K562 (cell line): ENCODE results near the gene MRPS18B. TPM values are rescaled to one million over a fixed set of nuclear protein-coding genes. Genes with fewer than 3 reads are reported as not detected.

Experiments
- ATAC-seq: fragments of 200-7000 bp; cut with Tn5 transposase; 3 replicates; pipeline ENCODE4 v1.9.1; 2020; ENCODE audit warnings: moderate library complexity
- BruUV-seq: library from RNA; stranded (reverse); fragments of 400-500 nt; replicated peaks from 2 replicates; lab custom pipeline; 2021; lab: Mats Ljungman, UMichigan
- CTCF ChIA-PET: fragments of 300-600 bp; formaldehyde crosslinking; extraction: SDS; loops from one replicate; lab custom pipeline; 2021; ENCODE audit warnings: low intra/inter-chr PET ratio; lab: Yijun Ruan, JAX
- POLR2A ChIA-PET: fragments of 300-600, 350-650 bp; sonication (Branson Sonifier 250); formaldehyde crosslinking; extraction: SDS; loops from one replicate; lab custom pipeline; 2021; ENCODE audit warnings: antibody characterized with exemption, inconsistent platforms; lab: Yijun Ruan, JAX
- DNase-seq, 4 experiments: peaks; one replicate each; pipeline versions ENCODE4 v3.0.0 to v3.0.0-alpha.2; 2011 to 2018; ENCODE audit warnings: low spot score in 3 of 4, mixed read lengths in 3 of 4; ENCODE audit errors: extremely low read depth in 1 of 4
- FAIRE-seq: peaks from 2 replicates; lab custom pipeline; 2011; peaks lifted over from hg19 to GRCh38; lab: Jason Lieb, UNC
- H2AFZ ChIP-seq: 2 replicates; pipeline ENCODE4 v1.6.0; 2011; ENCODE audit warnings: low read depth, low read length, control low read depth, inconsistent platforms
- H3K27ac ChIP-seq: fragments of 200-600 bp; 3 replicates; pipeline ENCODE4 v1.8.0; 2011; ENCODE audit warnings: low read depth, mild to moderate bottlenecking, control low read depth, inconsistent platforms, low read length, moderate library complexity, mixed read lengths; ENCODE audit errors: extremely low read depth
- H3K27me3 ChIP-seq, 2 experiments: fragments of 300-600 bp in 1 of 2; 2 replicates in 1 of 2; 3 replicates in 1 of 2; pipeline versions ENCODE4 v1.6.0 to v1.8.0; 2011; ENCODE audit warnings: inconsistent platforms in 2 of 2, low read length in 2 of 2, mild to moderate bottlenecking in 1 of 2, mixed read lengths in 1 of 2, moderate library complexity in 1 of 2; ENCODE audit not compliant: control insufficient read depth in 2 of 2, insufficient read depth in 2 of 2
- H3K36me3 ChIP-seq: fragments of 300-600 bp; 3 replicates; pipeline ENCODE4 v1.8.0; 2011; ENCODE audit warnings: mild to moderate bottlenecking, low read length, inconsistent platforms; ENCODE audit not compliant: control insufficient read depth, insufficient read depth
- H3K4me1 ChIP-seq, 2 experiments: fragments of 200-600 bp in 1 of 2; replicated peaks in 1 of 2; 2 replicates in 1 of 2; 3 replicates in 1 of 2; pipeline versions ENCODE4 v1.5.1 to v1.8.0; 2011; ENCODE audit warnings: inconsistent platforms in 2 of 2, low read length in 2 of 2, mild to moderate bottlenecking in 1 of 2, mixed read lengths in 1 of 2, moderate library complexity in 1 of 2; ENCODE audit not compliant: control insufficient read depth in 2 of 2, insufficient read depth in 2 of 2
- H3K4me2 ChIP-seq: 2 replicates; pipeline ENCODE4 v1.6.1; 2011; ENCODE audit warnings: low read length, control low read depth, inconsistent platforms, mixed read lengths; ENCODE audit not compliant: insufficient read depth
- H3K4me3 ChIP-seq: fragments of 200-600 bp; sonication (generic), shearing (Covaris generic); 2 replicates; pipeline ENCODE4 v1.5.1; 2016; ENCODE audit warnings: control low read depth, inconsistent platforms
- H3K79me2 ChIP-seq: fragments of 200-600 bp; 3 replicates; pipeline ENCODE4 v1.8.0; 2011; ENCODE audit warnings: low read length, inconsistent platforms; ENCODE audit not compliant: control insufficient read depth, insufficient read depth
- H3K9ac ChIP-seq, 2 experiments: 2 replicates each; pipeline versions ENCODE4 v1.6.0 to v1.6.1; 2011; ENCODE audit warnings: low read depth in 2 of 2, low read length in 2 of 2, control low read depth in 1 of 2, inconsistent platforms in 1 of 2, mild to moderate bottlenecking in 1 of 2, mixed read lengths in 1 of 2; ENCODE audit not compliant: insufficient read depth in 1 of 2
- H3K9me1 ChIP-seq: one replicate; pipeline ENCODE4 v1.6.0; 2011; ENCODE audit warnings: inconsistent platforms, mild to moderate bottlenecking, low read length, moderate library complexity; ENCODE audit not compliant: control insufficient read depth, insufficient read depth
- H3K9me3 ChIP-seq: replicated peaks from 2 replicates; pipeline ENCODE4 v1.5.1; 2011; ENCODE audit warnings: low read depth, low read length, inconsistent platforms; ENCODE audit not compliant: control insufficient read depth, insufficient read depth
- H4K20me1 ChIP-seq: replicated peaks from 2 replicates; pipeline ENCODE4 v1.6.1; 2011; ENCODE audit warnings: low read length, inconsistent platforms, mixed read lengths; ENCODE audit not compliant: control insufficient read depth, insufficient read depth
- C11orf30 ChIP-seq: fragments of 450-650 bp; IDR thresholded peaks from 2 replicates; pipeline ENCODE4 v1.6.1; 2016; ENCODE audit warnings: low read depth, mild to moderate bottlenecking
- CGGBP1 ChIP-seq: fragments of 250-450 bp; sonication (Bioruptor Pico); IDR thresholded peaks from 2 replicates; pipeline ENCODE4 v1.9.0; 2021; ENCODE audit warnings: mild to moderate bottlenecking
- MAFG ChIP-seq: fragments of 450-650 bp; conservative IDR thresholded peaks from 2 replicates; pipeline ENCODE4 v1.6.1; 2016; ENCODE audit warnings: missing genetic modification characterization, missing compliant biosample characterization
- MAZ ChIP-seq, 2 experiments: fragments of 450-650 bp in 1 of 2; sonication (generic) in 1 of 2; formaldehyde crosslinking; IDR thresholded peaks in 1 of 2; conservative IDR thresholded peaks in 1 of 2; 2 replicates each; pipeline versions ENCODE4 v1.4.0 to v1.5.0; 2020; ENCODE audit warnings: mild to moderate bottlenecking in 1 of 2, missing genetic modification reagents in 1 of 2
- POLR2B ChIP-seq: fragments of 450-650 bp; IDR thresholded peaks from 2 replicates; pipeline ENCODE4 v1.6.1; 2018; ENCODE audit warnings: low read depth; ENCODE audit not compliant: partially characterized antibody
- SNRNP70 ChIP-seq: fragments of 200-400 bp; formaldehyde crosslinking; optimal IDR thresholded peaks from 2 replicates; pipeline ENCODE3; 2017; ENCODE audit warnings: low read depth, low read length
- SUPT5H ChIP-seq: fragments of 450-650 bp; IDR thresholded peaks from 2 replicates; pipeline ENCODE4 v1.6.1; 2016
- ZEB2 ChIP-seq: fragments of 450-650 bp; IDR thresholded peaks from 2 replicates; pipeline ENCODE4 v1.6.1; 2016
- ZFP30 ChIP-seq: fragments of 250-450 bp; sonication (Bioruptor Pico); IDR thresholded peaks from 2 replicates; pipeline ENCODE4 v1.8.0; 2022; ENCODE audit warnings: moderate library complexity, mild to moderate bottlenecking, inconsistent platforms, borderline replicate concordance
- ZNF316 ChIP-seq: fragments of 450-650 bp; IDR thresholded peaks from 2 replicates; pipeline ENCODE4 v1.6.1; 2016
- WGBS: fragments of 100-300 bp; shearing (Covaris generic); methylation state at CpG from one replicate; pipeline ENCODE4 v1.1.6; 2016; ENCODE audit warnings: low coverage, mixed read lengths; ENCODE audit not compliant: insufficient coverage; ENCODE audit errors: missing lambda C conversion rate; 5-methylcytosine and 5-hydroxymethylcytosine counted together
- in situ Hi-C: fragments of 300-500 bp; cut with MboI; formaldehyde crosslinking; loops from 4 replicates; pipeline ENCODE4 v1.15.0; 2018; ENCODE audit warnings: inconsistent platforms, mixed read lengths
- intact Hi-C: fragments of 100-400 bp; cut with micrococcal nuclease; formaldehyde crosslinking; loops from 2 replicates; pipeline ENCODE4 v1.14.2; 2022
- polyA plus RNA-seq, 8 experiments: library from polyadenylated mRNA; depleted of rRNA in 4 of 8; stranded (reverse) in 5 of 8; unstranded in 3 of 8; fragments of >200 nt; fragmentation: Nextera tagmentation in 2 of 8; fragmentation: Illumina TruSeq in 1 of 8; extraction: Ambion mirVana in 2 of 8; extraction: Trizol in 1 of 8; gene quantifications; 2 replicates each; pipeline versions ENCODE4 v1.2.1 to v1.2.3, GENCODE V29; 2011 to 2014; ENCODE audit warnings: inconsistent platforms in 1 of 8, missing spikeins in 1 of 8
- total RNA-seq, 7 experiments: library from RNA; depleted of rRNA in 6 of 7; stranded (reverse); fragments of >200 nt in 6 of 7; fragmentation: Illumina TruSeq in 2 of 7; extraction: Trizol in 2 of 7; gene quantifications; 2 replicates each; pipeline versions ENCODE4 v1.2.1 to v1.2.3, GENCODE V29; 2011 to 2021; ENCODE audit warnings: low replicate concordance in 1 of 7
- TF ChIP-seq, protein P1 (sequence below): fragments of 250-450 bp; sonication (Bioruptor Pico); IDR thresholded peaks from 2 replicates; pipeline ENCODE4 v1.8.0; 2021; ENCODE audit warnings: borderline replicate concordance, mild to moderate bottlenecking, moderate library complexity; ENCODE audit not compliant: poor library complexity, severe bottlenecking

The MRPS18B gene
- total and polyA plus RNA-seq, 9 of the 15 experiments (the other 6 are each of a cell fraction or from before 2014, with no cell fraction given): 132 to 383 (median 178) TPM

DNA sequence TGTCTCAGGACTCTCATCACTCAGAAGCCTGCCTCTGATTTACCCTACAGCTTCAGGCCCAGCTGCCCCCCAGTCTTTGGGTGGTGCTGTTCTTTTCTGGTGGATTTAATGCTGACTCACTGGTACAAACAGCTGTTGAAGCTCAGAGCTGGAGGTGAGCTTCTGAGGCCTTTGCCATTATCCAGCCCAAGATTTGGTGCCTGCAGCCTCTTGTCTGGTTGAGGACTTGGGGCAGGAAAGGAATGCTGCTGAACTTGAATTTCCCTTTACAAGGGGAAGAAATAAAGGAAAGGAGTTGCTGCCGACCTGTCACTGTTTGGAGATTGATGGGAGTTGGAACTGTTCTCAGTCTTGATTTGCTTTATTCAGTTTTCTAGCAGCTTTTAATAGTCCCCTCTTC is 26.6 kb upstream of the MRPS18B start (continued):
- TF ChIP-seq C11orf30 (peak; percentile 89), ZEB2 (no peak)
- TF ChIP-seq, protein P1, sequence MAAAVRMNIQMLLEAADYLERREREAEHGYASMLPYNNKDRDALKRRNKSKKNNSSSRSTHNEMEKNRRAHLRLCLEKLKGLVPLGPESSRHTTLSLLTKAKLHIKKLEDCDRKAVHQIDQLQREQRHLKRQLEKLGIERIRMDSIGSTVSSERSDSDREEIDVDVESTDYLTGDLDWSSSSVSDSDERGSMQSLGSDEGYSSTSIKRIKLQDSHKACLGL (CRISPR knock-in tag): no peak

DNA sequence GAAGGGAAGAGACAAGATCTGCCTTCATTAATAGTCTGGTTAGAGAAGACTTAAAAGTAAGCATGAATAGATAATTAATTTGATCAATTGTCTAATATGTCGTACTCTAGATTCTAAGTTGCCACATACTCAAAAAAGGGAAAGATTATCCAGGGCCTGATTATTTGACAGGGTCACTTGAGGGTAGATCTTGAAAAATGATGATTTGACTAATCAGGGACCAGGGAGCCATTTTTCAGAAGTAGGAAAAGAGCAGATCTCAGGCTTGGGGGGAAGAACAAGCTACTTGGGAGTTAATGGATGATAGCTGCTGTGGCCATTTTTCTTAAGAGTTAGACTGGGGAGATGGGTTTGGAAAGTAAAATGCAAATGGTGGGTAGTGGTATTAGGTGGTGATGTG is 25.4 kb upstream of the MRPS18B start:
- 0 out of 2 replicates have a peak, but pooled peaks have one; percentile 47 for TF ChIP-seq SUPT5H
- peak; percentile 50 for TF ChIP-seq C11orf30
- no peak for TF ChIP-seq MAZ (CRISPR knock-in tag; conservative IDR thresholded peaks at IDR 0.05 in 1 of 2, IDR thresholded peaks at IDR 0.05 in 1 of 2)
- TF ChIP-seq CGGBP1 (CRISPR knock-in tag): 0 out of 2 replicates have a peak, but pooled peaks have one; percentile 5
- no peak for TF ChIP-seq SNRNP70
- TF ChIP-seq MAFG (tag): 0 out of 2 replicates have a peak, but pooled peaks have one; percentile 44
- TF ChIP-seq ZNF316: peak; percentile 73
- TF ChIP-seq ZFP30 (CRISPR knock-in tag): no peak
- TF ChIP-seq POLR2B: peak; percentile 10
- no peak overlapping the region for H3K9ac ChIP-seq
- H3K9me1 ChIP-seq: peaks cover 5% of the 10 kb centered on the region
- no peak overlapping the region for H3K27ac ChIP-seq
- DNase-seq: no peak
- H3K36me3 ChIP-seq: peaks cover 85% of the 10 kb centered on the region
- peaks cover 5% of the 10 kb centered on the region; the same call in 1 of the 2 replicates for H4K20me1 ChIP-seq
- 100% methylated on average over 1 of the region's 1 CpG for WGBS
- no peaks in the 10 kb centered on the region for H3K9me3 ChIP-seq
- no peak overlapping the region for H3K4me2 ChIP-seq
- H2AFZ ChIP-seq: no peak overlapping the region
- peaks cover 29% of the 10 kb centered on the region for H3K79me2 ChIP-seq
- peaks cover 3 to 4% of the 10 kb centered on the region in 2 experiments; a peak in 3 of 5 replicates for H3K4me1 ChIP-seq
- intact Hi-C loops (no loop called here), in situ Hi-C loops (no loop called here)
- ChIA-PET CTCF (no interaction called here), POLR2A (interaction anchor here (0.6 to 2.8 kb wide), 5 partner anchors 8 to 23 kb away, joined by 3 to 11 read pairs (median 5); no protein-coding TSS in a partner anchor)
- no peak for FAIRE-seq
- H3K4me3 ChIP-seq: no peak overlapping the region
- no peak for ATAC-seq
- no TSS peak for BruUV-seq
- no peaks in the 10 kb centered on the region for H3K27me3 ChIP-seq
